ENCODE results near the gene ATRNL1.

GRCh38 chr10:115974816-115975430 lies 881.8 kb downstream of the ATRNL1 start:
- TF ChIP-seq EZH2 (IDR thresholded peaks at IDR 0.05; ENCODE audit: borderline replicate concordance, low read depth, low read length, severe bottlenecking) (no peak), CTCF (IDR thresholded peaks at IDR 0.05; ENCODE audit: borderline replicate concordance, extremely low read depth, low read length, poor library complexity, severe bottlenecking) (no peak)
